Stimulated activated CD8-positive, alpha-beta memory T cell treated with anti-CD3 and anti-CD28 coated beads, Interleukin-15, amount 100 ng/mL, for 24 hours (primary cell): ENCODE measurements around the gene CLASRP.
"Not testable (repeated sequence)": the region's sequence is repeated elsewhere in the genome, so short reads cannot be mapped to it uniquely, and the experiment has no call there.

Experiments
- DNase-seq: peaks from one replicate; pipeline ENCODE4 v3.0.0-alpha.2; 2020; ENCODE audit warnings: low read depth

CLASRP gene

GRCh38 chr19:45103508-45104319 lies 64.9 kb downstream of the CLASRP start:
- no peak for DNase-seq

- DNase-seq = no peak
These were observed 66.0 kb downstream of the CLASRP start for GRCh38 chr19:45104658-45105349.

GRCh38 chr19:45106363-45106762 lies 67.5 kb downstream of the CLASRP start:
- DNase-seq = not testable (repeated sequence)

- DNase-seq = no peak
These were observed 68.8 kb downstream of the CLASRP start for GRCh38 chr19:45107621-45108150.

GRCh38 chr19:45110851-45111266 lies 72.0 kb downstream of the CLASRP start:
- DNase-seq = no peak

GRCh38 chr19:45112111-45112827 lies 73.4 kb downstream of the CLASRP start:
- DNase-seq = no peak

- DNase-seq = no peak
These were observed 74.8 kb downstream of the CLASRP start for GRCh38 chr19:45113628-45114027.

GRCh38 chr19:45114116-45114515 lies 75.3 kb downstream of the CLASRP start:
- DNase-seq = no peak

GRCh38 chr19:45115809-45116615 lies 77.2 kb downstream of the CLASRP start:
- no peak for DNase-seq

- DNase-seq = no peak
These were observed 78.3 kb downstream of the CLASRP start for GRCh38 chr19:45117167-45117594.

GRCh38 chr19:45117671-45118070 lies 78.8 kb downstream of the CLASRP start:
- DNase-seq = no peak

GRCh38 chr19:45118106-45118505 lies 79.3 kb downstream of the CLASRP start:
- no peak for DNase-seq

- not testable (repeated sequence) for DNase-seq
These were observed 79.9 kb downstream of the CLASRP start for GRCh38 chr19:45118591-45119355.

- no peak for DNase-seq
These were observed 80.7 kb downstream of the CLASRP start for GRCh38 chr19:45119582-45119981.
